ENCODE measurements around the gene BCAR1.
"Not testable (repeated sequence)": the region's sequence is repeated elsewhere in the genome, so short reads cannot be mapped to it uniquely, and the experiment has no call there.

The BCAR1 gene, protein sequence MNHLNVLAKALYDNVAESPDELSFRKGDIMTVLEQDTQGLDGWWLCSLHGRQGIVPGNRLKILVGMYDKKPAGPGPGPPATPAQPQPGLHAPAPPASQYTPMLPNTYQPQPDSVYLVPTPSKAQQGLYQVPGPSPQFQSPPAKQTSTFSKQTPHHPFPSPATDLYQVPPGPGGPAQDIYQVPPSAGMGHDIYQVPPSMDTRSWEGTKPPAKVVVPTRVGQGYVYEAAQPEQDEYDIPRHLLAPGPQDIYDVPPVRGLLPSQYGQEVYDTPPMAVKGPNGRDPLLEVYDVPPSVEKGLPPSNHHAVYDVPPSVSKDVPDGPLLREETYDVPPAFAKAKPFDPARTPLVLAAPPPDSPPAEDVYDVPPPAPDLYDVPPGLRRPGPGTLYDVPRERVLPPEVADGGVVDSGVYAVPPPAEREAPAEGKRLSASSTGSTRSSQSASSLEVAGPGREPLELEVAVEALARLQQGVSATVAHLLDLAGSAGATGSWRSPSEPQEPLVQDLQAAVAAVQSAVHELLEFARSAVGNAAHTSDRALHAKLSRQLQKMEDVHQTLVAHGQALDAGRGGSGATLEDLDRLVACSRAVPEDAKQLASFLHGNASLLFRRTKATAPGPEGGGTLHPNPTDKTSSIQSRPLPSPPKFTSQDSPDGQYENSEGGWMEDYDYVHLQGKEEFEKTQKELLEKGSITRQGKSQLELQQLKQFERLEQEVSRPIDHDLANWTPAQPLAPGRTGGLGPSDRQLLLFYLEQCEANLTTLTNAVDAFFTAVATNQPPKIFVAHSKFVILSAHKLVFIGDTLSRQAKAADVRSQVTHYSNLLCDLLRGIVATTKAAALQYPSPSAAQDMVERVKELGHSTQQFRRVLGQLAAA

DNA sequence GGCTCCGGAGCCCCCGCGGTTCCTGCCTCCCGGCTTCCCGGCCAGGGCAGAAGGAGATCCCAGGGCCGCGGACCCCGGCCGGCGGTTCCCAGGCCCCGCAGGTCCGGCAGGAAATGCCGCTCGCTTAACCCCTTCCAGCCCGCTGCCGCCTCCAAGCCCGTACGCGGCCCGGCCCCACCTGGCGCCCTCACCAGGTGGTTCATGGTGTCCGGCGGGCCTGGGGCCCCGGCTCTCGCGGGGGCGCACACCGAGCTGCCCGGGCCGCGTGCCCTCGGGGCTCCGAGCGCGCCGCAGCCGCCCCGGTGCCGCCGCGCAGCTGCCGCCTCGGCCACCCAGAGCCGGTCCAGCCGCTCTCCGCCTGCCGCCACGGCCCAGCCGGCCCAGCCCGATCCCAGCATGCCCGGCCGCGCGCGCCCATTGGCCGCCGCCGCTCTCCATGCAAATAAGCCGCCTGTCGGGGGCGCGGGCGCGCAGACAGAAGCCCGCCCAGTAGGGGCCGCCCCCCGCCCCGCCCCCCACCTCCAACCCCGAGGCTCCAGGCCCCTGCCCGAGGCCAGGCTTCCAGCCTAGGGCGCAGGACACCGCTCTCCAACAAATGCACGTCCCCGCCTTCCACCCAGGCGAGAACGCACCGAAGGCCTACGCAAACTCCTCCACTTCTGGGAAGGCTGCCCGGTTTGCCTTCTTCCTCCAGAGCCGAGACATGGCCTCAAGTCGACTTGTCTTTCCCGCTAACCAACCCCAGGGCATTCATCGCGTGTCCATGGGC is at the start of gene BCAR1:
TSS of gene BCAR1 (minus strand) at position 345 of the 769 bp plus-strand sequence. CDS start at position 203, 142 bp downstream.
- no peak for DNase-seq (ENCODE audit: low read depth)

DNA sequence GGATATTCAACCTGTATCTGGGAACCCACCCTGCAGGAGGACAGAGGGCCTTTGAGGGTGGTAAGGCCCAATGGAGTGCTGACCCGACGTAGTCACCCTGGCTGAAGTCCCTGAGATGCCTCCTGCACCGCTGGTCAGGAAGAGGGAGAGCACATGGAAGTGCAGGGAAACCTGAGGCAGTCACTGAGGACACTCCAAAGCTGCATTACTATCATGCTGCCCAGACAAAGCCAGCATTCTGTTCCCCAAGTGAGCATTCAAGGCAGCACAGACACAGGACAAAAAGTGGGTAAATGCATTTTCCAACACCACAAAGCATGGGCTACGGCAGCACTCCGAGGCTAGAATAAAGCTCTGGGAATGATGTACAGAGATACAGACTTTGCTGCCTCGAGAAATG is 46.8 kb upstream of the BCAR1 start:
- DNase-seq (ENCODE audit: low read depth) = no peak

DNA sequence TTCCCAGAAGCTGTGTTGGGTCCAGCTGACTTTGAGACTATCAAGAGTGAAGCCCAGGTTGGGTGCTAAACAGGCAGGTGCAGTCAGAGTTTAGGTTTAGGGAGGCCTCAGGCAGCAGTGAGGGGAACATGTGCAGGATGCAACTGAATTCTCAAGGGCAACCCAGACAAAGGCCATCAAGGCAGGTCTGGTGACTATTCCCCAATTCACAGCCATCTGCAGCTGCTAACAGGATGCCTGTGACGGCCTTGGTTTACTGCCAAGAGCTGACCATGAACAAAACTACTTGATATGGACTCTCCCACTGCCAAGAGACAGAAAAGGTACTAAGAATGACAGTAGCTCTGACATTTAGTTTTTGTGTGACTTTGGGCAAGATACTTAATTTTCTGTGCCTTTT is 45.2 kb upstream of the BCAR1 start:
- DNase-seq (ENCODE audit: low read depth) = no peak

DNA sequence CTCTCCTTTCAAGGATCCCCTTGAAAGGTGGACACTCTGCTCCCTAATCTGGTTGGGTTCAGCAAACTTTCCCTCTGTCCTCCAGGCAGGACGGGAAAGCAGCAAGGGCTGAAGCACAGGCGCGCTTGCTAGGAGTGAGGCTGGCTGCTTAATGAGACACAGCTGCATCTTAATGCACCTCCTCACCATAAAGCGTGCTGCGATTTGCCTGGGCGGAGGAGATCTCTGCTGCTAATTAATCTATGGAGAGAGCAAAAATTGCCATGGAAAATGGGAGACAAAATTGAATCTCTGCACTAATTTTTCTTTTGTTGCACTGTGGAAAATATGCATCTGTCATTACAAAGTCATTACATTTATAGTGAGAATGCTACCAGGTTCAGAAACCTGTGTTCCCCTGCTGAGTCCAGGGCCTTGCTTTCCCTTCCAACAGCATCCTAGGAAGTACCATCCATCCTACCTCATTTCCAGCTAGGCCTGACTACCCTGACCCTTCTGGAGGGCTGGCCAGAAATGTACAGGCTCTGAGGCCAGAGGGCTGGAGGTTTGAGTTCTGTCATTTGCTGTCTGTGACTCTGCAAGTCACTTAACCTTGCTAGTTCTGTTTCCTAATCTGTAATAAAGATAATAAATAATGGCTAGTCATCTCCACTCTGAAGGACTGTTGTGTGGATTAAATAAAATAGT is 43.5 kb upstream of the BCAR1 start:
- no peak for DNase-seq (ENCODE audit: low read depth)

DNA sequence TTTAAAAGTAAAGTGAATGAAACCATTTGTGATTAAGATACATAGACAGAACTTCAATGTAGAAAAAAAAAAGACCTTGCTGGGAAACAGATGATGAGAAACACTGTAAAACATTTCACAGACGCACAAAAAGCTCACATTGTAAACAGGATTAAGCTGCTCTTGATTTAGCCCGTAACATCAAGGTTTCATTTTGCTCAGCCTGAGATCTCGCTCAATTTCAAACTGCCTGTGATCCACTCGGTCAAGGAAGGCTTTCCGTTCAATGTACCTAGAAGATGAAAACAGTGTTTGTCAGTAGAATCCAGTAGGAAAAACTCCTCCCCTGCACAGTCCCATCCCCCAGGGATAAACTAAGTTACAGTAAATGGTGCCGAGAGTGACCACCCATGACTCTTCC is 42.3 kb upstream of the BCAR1 start:
- no peak for DNase-seq (ENCODE audit: low read depth)

DNA sequence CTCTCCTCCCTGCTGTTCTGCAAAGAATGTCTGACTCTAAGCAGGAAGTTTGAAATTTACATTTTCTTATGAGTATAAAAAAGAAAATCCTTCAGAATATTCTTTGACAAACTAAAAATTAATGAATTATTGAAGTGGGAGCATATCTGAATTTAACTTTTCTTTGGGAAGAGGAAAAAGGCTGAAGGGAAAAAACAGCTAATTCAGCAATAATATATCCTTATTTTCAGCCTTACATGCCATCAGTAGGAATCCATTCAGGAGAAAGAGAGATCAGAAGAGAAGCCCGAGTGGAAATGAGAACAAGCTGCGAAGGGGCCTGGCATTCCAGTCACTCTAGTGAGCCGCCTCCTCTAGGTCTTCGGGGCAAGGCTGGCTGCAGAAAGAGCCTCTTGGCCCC is 41.7 kb upstream of the BCAR1 start:
- DNase-seq (ENCODE audit: low read depth) = no peak

DNA sequence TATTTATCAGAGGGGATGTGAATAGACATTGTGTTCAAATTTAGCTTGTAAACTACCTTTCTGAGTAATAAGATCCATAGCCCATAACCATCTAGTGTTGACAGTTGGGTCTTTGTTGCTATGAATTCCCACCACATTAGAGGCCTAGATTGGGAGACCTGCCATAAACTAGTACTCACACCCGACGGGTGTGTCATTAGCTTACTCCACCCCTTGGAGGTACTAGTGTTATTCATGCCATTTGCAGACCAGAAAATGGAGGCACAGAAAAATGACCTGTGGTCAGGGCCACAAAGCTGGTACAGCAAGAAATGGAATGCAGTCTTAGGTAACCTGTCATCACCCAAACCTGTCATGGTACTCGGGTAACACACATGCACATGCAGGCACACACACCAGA is 41.3 kb upstream of the BCAR1 start:
- no peak for DNase-seq (ENCODE audit: low read depth)

DNA sequence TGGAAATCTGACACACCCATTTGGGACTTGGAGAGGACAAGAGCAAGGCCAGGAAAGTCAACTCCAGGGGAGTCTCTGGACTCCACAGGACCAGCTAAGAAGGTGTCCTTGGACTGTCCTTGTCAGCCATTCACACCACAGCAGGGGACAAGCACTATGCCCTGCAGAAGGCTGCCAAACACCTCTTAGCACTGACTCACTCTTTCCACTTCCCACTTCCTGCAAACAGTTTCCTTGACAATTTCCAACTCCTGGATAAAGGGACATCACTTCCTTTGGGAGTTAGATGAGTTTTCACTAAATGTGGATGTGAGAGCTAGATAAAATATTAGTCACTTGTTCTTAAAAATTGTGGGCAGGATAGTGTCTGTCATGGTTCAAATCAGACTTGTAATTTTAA is 37.8 kb upstream of the BCAR1 start:
- no peak for DNase-seq (ENCODE audit: low read depth)

DNA sequence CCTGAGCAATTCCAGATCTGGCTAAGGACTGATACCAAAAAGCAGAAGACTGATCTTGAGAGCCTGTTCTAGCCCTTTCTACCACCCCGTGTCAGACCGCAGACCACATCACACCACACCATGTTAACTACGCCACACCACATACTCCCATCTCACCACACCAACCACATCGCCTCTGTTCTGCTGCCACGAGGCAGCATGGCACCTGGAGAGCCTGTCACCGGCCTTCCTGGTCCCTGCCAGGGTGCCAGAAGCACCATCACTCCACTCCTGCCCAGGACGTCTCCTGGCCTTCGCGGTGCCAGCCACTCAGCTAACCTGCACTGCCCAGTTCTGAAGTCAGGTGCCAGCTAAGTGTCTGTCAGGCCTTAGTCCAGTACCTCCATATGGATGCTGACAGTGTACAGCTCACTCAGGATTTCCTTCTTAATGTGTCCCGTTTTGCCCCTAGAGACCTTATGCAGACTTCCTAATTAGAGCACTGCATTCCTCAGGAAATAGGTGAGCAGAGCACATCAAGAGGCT is 37.2 kb upstream of the BCAR1 start:
- DNase-seq (ENCODE audit: low read depth) = peak; percentile 46

DNA sequence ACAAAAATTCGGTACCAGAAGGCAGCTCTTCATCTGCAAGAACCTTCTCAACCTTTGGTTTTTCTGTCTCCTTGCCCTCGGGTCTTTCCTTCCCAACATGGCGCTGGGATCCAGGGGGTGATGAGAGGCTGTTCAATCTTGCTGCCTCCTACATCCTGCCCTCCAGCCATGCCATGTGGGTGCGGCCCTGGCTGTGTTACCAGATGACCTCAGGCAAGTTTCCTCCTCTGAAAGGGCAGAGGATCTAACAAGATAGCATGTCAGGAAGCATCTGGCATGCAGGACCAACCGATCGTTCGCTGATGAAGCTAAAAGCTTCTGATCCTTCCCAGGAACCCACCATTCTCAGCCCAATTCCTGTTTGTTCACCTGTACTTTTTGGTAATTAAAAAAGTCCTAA is 36.8 kb upstream of the BCAR1 start:
- DNase-seq (ENCODE audit: low read depth) = no peak

DNA sequence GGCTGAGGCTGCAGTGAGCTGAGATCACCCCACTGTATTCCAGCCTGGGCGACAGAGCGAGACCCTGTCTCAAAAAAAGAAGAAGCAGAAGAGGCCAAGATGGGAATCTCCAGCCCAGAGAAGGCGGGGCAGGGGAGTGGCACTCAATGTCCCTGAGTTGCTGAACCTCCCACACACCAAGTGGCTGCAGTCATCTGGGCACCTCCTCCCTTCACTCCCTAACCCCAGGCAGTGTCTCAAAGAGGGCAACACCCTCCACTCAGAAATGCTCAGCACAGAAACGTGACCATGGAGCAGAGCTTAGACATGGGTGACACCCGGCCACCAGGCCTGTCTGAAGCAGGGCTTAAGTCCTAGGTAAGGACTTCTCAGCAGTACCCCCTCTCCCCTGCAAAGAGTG is 36.3 kb upstream of the BCAR1 start:
- DNase-seq (ENCODE audit: low read depth) = no peak

DNA sequence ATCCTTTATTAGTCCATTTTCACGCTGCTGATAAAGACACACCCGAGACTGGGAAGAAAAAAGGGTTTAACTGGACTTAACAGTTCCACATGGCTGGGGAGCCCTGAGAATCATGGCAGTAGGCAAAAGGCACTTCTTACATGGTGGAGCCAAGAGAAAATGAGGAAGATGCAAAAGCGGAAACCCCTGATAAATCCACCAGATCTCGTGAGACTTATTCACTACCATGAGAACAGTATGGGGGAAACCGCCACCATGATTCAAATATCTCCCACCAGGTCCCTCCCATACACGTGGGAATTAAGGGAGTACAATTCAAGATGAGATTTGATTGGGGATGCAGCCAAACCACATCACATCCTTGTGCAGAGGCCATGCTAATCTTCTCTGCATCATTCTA is 35.0 kb upstream of the BCAR1 start:
- DNase-seq (ENCODE audit: low read depth) = no peak

DNA sequence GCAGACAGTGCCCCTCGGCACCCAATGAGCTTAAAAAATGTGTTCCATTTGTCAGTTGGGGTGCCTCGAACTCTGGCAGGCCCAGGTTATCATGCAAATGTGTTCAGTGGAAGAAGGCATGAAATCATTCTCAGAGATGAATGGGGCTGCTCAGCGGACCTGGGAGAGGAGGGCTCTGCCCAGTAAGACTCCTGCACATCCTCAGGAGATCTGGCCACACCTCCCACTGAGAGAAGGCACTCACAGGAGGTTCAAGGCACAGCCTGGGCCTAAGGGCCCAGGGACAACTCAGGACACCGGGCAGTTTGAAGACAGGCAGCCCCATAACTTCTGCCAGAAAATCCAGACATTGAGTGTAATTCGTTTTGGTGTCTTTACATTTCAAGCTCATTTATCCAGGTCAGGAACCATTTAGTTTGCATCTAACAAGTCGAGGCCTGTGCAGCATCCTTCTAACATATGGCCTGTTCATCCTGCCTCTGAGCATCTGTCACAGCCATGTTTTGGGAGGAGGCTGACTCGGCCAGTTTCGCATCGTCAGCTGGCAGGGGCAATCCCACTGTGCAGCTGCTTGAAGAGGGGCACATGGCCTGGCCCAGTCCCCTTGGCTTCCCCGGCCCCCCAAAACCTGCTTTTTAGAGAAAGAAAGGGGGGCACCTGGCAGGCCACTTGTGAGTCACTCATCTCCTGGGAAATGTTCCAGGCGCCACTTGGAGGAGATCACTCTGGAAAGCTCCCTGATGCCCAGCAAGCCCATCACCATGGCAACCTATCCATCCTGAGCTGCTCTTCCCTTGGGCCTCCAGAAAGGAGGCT is 31.2 kb upstream of the BCAR1 start:
- no peak for DNase-seq (ENCODE audit: low read depth)

DNA sequence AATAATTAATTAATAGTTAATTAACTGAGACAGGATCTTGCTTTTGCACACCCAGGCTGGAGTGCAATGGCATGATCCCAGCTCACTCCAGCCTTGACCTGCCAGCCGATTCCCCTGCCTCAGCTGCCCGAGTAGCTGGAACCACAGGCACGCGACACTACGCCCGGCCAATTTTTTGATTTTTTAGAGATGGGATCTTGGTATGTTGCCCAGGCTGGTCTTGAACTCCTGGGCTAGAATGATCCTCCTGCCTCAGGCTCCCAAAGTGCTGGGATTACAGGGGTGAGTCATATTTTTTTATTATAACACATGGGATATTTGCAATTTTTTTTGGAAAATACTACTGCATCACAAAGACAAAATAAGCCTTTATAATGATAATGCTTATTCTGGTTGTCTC is 30.4 kb upstream of the BCAR1 start:
- DNase-seq (ENCODE audit: low read depth) = no peak

DNA sequence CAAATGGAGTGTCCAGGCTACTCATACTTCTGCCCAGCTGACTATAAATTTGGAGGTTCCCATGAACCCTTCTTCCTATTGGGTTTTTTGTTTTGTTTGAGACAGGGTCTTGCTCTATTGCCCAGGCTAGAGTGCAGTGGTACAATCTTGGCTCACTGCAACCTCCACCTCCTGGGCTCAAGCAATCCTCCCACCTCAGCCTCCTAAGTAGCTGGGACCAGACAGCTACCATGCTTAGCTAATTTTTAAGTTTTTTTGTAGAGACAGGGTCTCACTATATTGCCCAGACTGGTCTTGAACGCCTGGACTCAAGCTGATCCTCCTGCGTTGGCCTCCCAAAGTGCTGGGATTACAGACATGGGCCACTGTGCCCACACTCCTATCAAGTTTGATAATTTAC is 29.6 kb upstream of the BCAR1 start:
- DNase-seq (ENCODE audit: low read depth) = not testable (repeated sequence)

DNA sequence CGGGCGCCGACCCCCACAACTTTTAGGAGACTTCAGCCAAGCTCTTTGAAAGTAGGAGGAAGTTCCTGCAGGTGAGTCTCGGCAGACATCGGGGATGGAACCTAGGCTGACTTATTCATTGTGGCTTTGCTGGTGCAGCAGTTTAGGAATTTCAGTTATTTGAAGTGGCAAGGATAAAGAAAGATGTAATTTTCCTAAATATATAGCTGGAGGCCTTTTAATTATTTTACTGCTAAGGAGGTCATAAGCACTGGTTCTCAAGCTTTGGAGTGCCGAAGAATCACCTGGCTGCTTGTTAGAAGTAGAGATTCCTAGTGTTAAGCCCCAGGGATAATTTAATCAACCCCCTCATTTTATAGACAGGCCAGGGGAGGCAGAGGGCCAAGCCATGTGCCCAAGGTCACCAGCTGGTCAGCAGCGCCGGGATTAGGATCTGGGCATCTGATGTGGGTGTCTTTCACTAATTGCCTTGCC is 28.9 kb upstream of the BCAR1 start:
- DNase-seq (ENCODE audit: low read depth) = no peak

DNA sequence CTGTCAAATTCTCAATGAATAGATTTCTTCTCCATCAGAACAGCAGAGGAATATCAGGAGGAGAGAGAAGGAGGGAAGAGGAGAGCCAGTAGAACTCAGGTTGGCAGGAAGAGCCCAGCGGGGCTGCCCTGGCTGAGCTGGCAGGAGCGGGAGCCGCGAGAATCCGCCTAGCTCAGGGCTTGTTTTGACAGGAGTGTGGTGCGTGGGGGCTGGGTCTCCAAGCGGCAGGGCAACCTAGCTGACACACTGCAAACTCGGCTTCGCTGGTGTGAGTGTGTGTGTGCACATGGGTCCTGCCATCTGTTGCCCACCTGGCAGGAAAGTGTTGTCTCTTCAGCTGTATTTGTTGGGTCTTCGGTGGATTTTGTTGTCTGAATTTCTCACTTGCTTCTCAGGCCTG is 27.9 kb upstream of the BCAR1 start:
- no peak for DNase-seq (ENCODE audit: low read depth)

DNA sequence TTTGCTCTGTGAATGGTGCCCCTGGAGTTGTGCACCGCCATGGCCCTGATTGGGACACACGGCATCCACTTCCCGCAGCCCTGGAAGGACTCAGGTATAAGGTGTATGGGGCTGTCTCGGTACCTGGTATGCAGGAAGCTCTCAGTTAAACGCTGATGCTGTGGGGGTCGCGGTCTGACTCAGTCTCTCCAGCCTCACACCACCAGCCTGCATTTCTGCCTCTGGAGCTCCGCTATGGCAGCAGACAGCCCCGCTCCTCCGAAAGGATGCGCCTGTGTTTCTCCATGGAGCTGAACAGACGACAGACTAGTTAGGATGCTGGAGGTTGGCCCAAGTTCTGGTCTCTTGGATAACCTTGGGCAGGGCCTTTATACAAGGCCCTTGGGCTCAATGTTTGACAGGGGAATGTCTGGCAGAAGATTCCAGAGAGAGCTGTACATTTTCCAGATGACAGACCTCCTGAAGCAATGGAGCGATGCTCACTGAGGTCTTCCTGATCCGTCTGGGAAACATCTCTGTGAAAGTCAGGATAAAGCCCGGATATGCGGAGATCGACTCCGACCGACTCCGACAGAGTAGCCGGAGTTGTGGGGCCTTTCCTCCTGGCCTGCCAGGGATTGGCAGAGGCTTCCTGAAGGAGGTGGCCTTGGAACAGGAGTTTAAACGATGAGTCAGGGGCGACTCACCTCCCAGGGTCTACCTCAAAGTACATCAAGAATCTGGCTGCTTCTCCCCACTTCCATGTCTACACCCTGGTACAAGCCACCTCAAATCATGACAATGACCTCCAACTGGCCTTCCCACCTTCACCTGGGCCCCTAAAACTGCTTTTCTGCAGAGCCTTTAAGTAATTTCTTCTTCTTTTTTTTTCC is 21.9 kb upstream of the BCAR1 start:
- DNase-seq (ENCODE audit: low read depth) = no peak

DNA sequence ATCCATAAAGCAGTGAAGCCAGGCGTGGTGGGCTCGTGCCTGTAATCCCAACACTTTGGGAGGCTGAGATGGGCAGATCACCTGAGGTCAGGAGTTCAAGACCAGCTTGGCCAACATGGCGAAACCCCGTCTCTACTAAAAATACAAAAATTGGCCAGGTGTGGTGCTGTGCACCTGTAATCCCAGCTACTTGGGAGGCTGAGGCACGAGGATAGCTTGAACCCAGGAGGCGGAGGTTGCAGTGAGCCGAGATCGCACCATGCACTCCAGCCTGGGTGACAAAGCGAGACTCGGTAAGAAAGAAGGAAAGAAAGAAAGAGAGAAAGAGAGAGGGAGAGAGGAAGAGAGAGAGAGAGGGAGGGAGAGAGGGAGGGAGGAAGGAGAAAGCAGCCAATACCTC is 21.2 kb upstream of the BCAR1 start:
- DNase-seq (ENCODE audit: low read depth) = not testable (repeated sequence)

DNA sequence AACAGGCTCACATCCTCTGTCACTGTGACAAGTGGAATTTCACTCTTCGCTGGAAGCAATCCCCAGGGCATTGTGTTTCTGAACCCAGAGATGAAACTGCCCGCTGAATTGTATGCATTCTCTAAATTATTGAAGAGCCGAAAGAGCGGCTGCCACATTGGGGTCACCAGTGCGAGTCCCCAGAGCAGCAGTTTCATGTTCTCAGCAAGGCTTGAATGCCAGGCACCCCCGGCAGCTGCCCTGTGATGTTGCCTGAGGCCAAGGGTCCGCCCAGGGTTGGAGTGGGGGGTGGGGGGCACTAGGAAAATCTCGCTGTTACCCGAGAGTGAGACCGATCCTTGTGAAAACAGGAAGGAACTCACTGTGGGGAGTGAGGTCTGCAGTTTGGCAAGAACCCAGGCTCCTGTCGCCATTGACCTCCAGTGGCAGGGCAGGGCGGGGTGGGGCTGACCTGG is 20.7 kb upstream of the BCAR1 start:
- DNase-seq (ENCODE audit: low read depth) = no peak
